Stomach (tissue), 9 donors: ENCODE data around the gene RMND1. TPM values are rescaled to one million over a fixed set of nuclear protein-coding genes. Genes with fewer than 3 reads are reported as not detected.
"Not testable (repeated sequence)": the region's sequence is repeated elsewhere in the genome, so short reads cannot be mapped to it uniquely, and the experiment has no call there.

ENCODE experiments used
- DNase-seq, 2 donors: peaks; one replicate each; pipeline versions ENCODE4 v3.0.0 to v3.0.0-alpha.2; 2013 to 2019
- H3K27ac ChIP-seq, 5 donors: fragments of 200-600 bp in 4 of 5; sonication (generic) in 4 of 5; one replicate each; pipeline ENCODE4 v1.5.1; 2013 to 2019; ENCODE audit warnings: mild to moderate bottlenecking in 1 of 5, moderate library complexity in 1 of 5
- H3K27me3 ChIP-seq, 3 donors: fragments of 200-600 bp; sonication (generic); one replicate each; pipeline ENCODE4 v1.5.1; 2017 to 2019; ENCODE audit warnings: mixed run types in 1 of 3
- H3K36me3 ChIP-seq, 4 donors: fragments of 200-600 bp; sonication (generic); 1 replicate in 3 of 4; 2 replicates in 1 of 4; pipeline ENCODE4 v1.5.1; 2016 to 2019
- H3K4me1 ChIP-seq, 4 donors: fragments of 200-600 bp; sonication (generic); one replicate each; pipeline ENCODE4 v1.5.1; 2016 to 2019
- H3K4me3 ChIP-seq, 4 donors: fragments of 200-600 bp; sonication (generic) in 3 of 4; one replicate each; pipeline ENCODE4 v1.5.1; 2016 to 2019; ENCODE audit warnings: mild to moderate bottlenecking in 1 of 4
- H3K9me3 ChIP-seq, 4 donors: fragments of 200-600 bp; sonication (generic); one replicate each; pipeline ENCODE4 v1.5.1; 2016 to 2019
- EP300 ChIP-seq: sonication (generic); formaldehyde crosslinking; IDR thresholded peaks from one replicate; pipeline ENCODE4 v1.6.1; 2017; ENCODE audit warnings: antibody characterized with exemption
- POLR2A ChIP-seq, 4 donors: fragments of 450-650 bp; IDR thresholded peaks; one replicate each; pipeline ENCODE4 v1.6.1; 2016; ENCODE audit warnings: antibody characterized with exemption in 4 of 4, control low read depth in 2 of 4, mild to moderate bottlenecking in 1 of 4, moderate library complexity in 1 of 4
- POLR2AphosphoS5 ChIP-seq, 3 donors: sonication (generic); formaldehyde crosslinking; IDR thresholded peaks; one replicate each; pipeline ENCODE4 v1.6.1; 2016; ENCODE audit warnings: antibody characterized with exemption in 3 of 3
- WGBS, 5 donors: extraction: QIAGEN DNeasy Blood & Tissue Kit in 3 of 5; methylation state at CpG; one replicate each; pipeline versions ENCODE4 v1.1.5 to v1.1.7; 2013 to 2018; 5-methylcytosine and 5-hydroxymethylcytosine counted together
- intact Hi-C: fragments of 100-400 bp; cut with DNase I; formaldehyde crosslinking; loops from one replicate; pipeline ENCODE4 v1.15.1; 2023; ENCODE audit warnings: low total_unique reads
- polyA plus RNA-seq, 3 donors: library from polyadenylated mRNA; stranded (reverse); fragments of 200-250 nt; gene quantifications; one replicate each; pipeline ENCODE4 v1.2.3, GENCODE V29; 2013
- total RNA-seq, 5 donors: library from RNA; depleted of rRNA; stranded (reverse); fragments of >200 nt; gene quantifications; one replicate each; pipeline versions ENCODE4 v1.1.0 to v1.2.3, GENCODE V29; 2014 to 2016
- TF ChIP-seq, protein P1 (sequence below), 7 experiments: fragments of 450-650 bp in 4 of 7; fragments of 200-600 bp in 3 of 7; sonication (generic) in 3 of 7; IDR thresholded peaks; one replicate each; pipeline ENCODE4 v1.5.1; 2016 to 2019; ENCODE audit warnings: antibody characterized with exemption in 7 of 7, control low read depth in 2 of 7, mild to moderate bottlenecking in 1 of 7
- donor health status: healthy with polysubstance abuse.
- donor health status: Bipolar disorder and iron deficiency.
- donor health status: healthy.

The RMND1 gene
- total and polyA plus RNA-seq, 8 donors = 6.4 to 47.2 (median 16.4) TPM

DNA sequence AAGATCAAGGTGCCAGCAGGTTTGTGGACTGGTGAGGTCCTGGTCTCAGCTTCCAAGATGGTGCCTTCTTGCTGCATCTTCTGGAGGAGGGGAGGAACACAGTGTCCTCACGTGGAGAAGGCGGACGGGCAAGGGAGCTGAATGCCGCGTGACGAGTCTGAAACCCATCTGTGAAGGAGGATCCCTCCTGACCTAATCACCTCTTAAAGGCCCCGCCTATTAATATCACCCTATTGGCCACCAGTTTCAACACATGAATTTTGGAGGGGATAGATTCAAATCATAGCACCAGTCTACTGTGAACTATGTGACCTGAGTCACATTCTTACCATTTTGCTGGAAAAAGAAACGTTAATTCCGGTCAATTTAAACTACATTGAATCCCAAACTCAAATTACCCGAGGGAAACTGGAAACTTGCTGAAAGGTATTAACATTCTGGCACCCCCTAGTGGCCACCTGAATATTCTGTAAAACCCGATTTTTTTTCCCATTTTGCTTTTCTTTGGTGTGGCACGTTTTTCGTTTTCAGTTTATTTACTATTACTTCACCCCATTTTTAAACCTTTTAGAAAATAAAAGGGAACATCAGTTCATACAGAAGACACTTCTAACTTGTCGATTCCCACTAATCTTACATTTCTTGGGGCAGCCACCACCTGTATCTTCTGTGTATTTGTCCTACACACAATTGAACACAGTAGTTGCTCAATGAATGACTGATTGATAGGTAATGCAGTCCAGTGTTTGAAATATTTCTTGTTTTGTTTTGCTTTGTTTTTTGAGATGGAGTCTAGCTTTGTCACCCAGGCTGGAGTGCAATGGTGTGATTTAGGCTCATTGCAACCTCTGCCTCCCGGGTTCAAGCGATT lies 24.0 kb upstream of the RMND1 start:
- WGBS, 5 donors = 24 to 36% (median 32%) methylated on average over 16 of the region's 16 CpGs
- no peak overlapping the region for H3K27ac ChIP-seq
- intact Hi-C loops = no loop called here
- H3K4me3 ChIP-seq = peak overlapping the region in 1 of 4 donors; percentile 23
- H3K4me1 ChIP-seq = peaks cover 0 to 9% (median 7%) of the 10 kb centered on the region in 4 donors
- H3K36me3 ChIP-seq = no peaks in the 10 kb centered on the region
- no peaks in the 10 kb centered on the region for H3K9me3 ChIP-seq
- no peaks in the 10 kb centered on the region for H3K27me3 ChIP-seq
- peak; percentile 38 to 73 for DNase-seq
- TF ChIP-seq EP300 = no peak
- TF ChIP-seq, protein P1, sequence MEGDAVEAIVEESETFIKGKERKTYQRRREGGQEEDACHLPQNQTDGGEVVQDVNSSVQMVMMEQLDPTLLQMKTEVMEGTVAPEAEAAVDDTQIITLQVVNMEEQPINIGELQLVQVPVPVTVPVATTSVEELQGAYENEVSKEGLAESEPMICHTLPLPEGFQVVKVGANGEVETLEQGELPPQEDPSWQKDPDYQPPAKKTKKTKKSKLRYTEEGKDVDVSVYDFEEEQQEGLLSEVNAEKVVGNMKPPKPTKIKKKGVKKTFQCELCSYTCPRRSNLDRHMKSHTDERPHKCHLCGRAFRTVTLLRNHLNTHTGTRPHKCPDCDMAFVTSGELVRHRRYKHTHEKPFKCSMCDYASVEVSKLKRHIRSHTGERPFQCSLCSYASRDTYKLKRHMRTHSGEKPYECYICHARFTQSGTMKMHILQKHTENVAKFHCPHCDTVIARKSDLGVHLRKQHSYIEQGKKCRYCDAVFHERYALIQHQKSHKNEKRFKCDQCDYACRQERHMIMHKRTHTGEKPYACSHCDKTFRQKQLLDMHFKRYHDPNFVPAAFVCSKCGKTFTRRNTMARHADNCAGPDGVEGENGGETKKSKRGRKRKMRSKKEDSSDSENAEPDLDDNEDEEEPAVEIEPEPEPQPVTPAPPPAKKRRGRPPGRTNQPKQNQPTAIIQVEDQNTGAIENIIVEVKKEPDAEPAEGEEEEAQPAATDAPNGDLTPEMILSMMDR (IDR thresholded peaks at IDR 0.05) = peak in 4 of 7 experiments; percentile 57 to 82 (median 64)
- no peak for TF ChIP-seq POLR2A (IDR thresholded peaks at IDR 0.05)

DNA sequence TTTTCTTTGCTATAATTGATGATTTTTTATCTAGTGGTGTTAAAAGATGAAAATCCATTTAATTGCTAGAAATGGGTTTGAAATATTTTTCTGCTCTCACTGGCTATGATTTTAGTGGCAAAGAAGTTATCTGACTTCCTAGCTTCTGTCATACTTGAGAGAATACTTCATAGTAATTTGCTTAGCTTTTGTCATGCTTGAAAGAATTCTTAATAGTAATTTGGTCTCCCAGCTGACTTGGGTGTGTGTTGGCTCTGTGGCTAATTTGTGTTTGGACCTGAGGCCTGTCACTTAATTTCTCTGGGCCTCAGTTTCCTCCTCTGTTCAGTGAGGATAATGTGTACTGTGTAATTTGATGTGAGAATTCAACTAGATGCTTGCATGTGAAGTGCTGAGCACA lies 12.8 kb upstream of the RMND1 start:
- Histone ChIP-seq H3K27ac (no peak overlapping the region), H3K36me3 (peaks cover 16 to 76% (median 64%) of the 10 kb centered on the region in 4 donors), H3K4me1 (peaks cover 0 to 7% (median 0%) of the 10 kb centered on the region in 4 donors), H3K9me3 (no peaks in the 10 kb centered on the region), H3K4me3 (no peak overlapping the region), H3K27me3 (no peaks in the 10 kb centered on the region)
- TF ChIP-seq, protein P1 (IDR thresholded peaks at IDR 0.05) = no peak
- TF ChIP-seq EP300 = no peak
- no peak for TF ChIP-seq POLR2AphosphoS5 (IDR thresholded peaks at IDR 0.05)
- TF ChIP-seq POLR2A (IDR thresholded peaks at IDR 0.05) = no peak
- DNase-seq = no peak
- intact Hi-C loops = no loop called here

GRCh38 chr6:151461673-151462072 lies 9.7 kb upstream of the RMND1 start:
- WGBS, 5 donors = 89 to 94% (median 91%) methylated on average over 4 of the region's 4 CpGs
- H3K4me1 ChIP-seq = peaks cover 0 to 7% (median 2%) of the 10 kb centered on the region in 4 donors
- H3K9me3 ChIP-seq = no peaks in the 10 kb centered on the region
- DNase-seq = no peak
- no peak overlapping the region for H3K27ac ChIP-seq
- H3K27me3 ChIP-seq = no peaks in the 10 kb centered on the region
- intact Hi-C loops = no loop called here
- TF ChIP-seq EP300 = no peak
- TF ChIP-seq, protein P1 (IDR thresholded peaks at IDR 0.05) = no peak
- TF ChIP-seq POLR2AphosphoS5 (IDR thresholded peaks at IDR 0.05) = no peak
- TF ChIP-seq POLR2A (IDR thresholded peaks at IDR 0.05) = no peak
- H3K36me3 ChIP-seq = peaks cover 25 to 83% (median 61%) of the 10 kb centered on the region in 4 donors
- no peak overlapping the region for H3K4me3 ChIP-seq

- DNase-seq, H3K4me3 ChIP-seq, intact Hi-C loops, H3K27me3 ChIP-seq, H3K9me3 ChIP-seq, H3K27ac ChIP-seq: not testable (repeated sequence)
- Histone ChIP-seq H3K36me3 (peaks cover 21 to 38% (median 34%) of the 10 kb centered on the region in 4 donors), H3K4me1 (peaks cover 14 to 40% (median 23%) of the 10 kb centered on the region in 4 donors)
- 53 to 83% (median 57%) methylated on average over 6 to 10 of the region's 10 CpGs for WGBS, 5 donors
Measured at GRCh38 chr6:151455751-151456398, 3.9 kb upstream of the RMND1 start.
